GM23338 (cell line): Measurements from ENCODE around the gene TMEM218. TPM values are rescaled to one million over a fixed set of nuclear protein-coding genes. Genes with fewer than 3 reads are reported as not detected.
A peak's percentile ranks its signal among the peaks of the same experiment; 100 is the strongest.

Experiments used
- ATAC-seq: fragments of 200-7000 bp; cut with Tn5 transposase; 3 replicates; pipeline ENCODE4 v1.9.1; 2020
- DNase-seq: peaks from one replicate; pipeline ENCODE4 v3.0.0-alpha.2; 2015; ENCODE audit warnings: low spot score
- H2AFZ ChIP-seq: fragments of 200-600 bp; sonication (generic); 2 replicates; pipeline ENCODE4 v1.8.0; 2016; ENCODE audit warnings: antibody characterized with exemption, mild to moderate bottlenecking, moderate library complexity
- H3F3A ChIP-seq: fragments of 200-600 bp; sonication (generic); replicated peaks from 2 replicates; pipeline ENCODE4 v1.8.0; 2017; ENCODE audit warnings: antibody characterized with exemption, mixed run types, low read depth
- H3K27ac ChIP-seq: fragments of 200-600 bp; sonication (generic); 2 replicates; pipeline ENCODE4 v1.6.1; 2016; ENCODE audit warnings: low read depth
- H3K27me3 ChIP-seq: fragments of 200-600 bp; sonication (generic); 2 replicates; pipeline ENCODE4 v1.8.0; 2016; ENCODE audit warnings: mild to moderate bottlenecking, mixed run types, moderate library complexity; ENCODE audit not compliant: insufficient read depth
- H3K36me3 ChIP-seq: fragments of 200-600 bp; sonication (generic); 2 replicates; pipeline ENCODE4 v1.8.0; 2016; ENCODE audit warnings: mild to moderate bottlenecking; ENCODE audit not compliant: insufficient read depth
- H3K4me1 ChIP-seq: fragments of 200-600 bp; sonication (generic); 2 replicates; pipeline ENCODE4 v1.8.0; 2016; ENCODE audit warnings: mild to moderate bottlenecking, moderate library complexity; ENCODE audit not compliant: insufficient read depth
- H3K4me2 ChIP-seq: fragments of 200-600 bp; sonication (generic); 2 replicates; pipeline ENCODE4 v1.7.1; 2017; ENCODE audit warnings: mixed run types
- H3K4me3 ChIP-seq: fragments of 200-600 bp; sonication (generic); 2 replicates; pipeline ENCODE4 v1.6.1; 2016; ENCODE audit warnings: mixed run types
- H3K79me2 ChIP-seq: fragments of 200-600 bp; sonication (generic); replicated peaks from 2 replicates; pipeline ENCODE4 v1.8.0; 2017; ENCODE audit warnings: mild to moderate bottlenecking; ENCODE audit not compliant: insufficient read depth
- H3K9me2 ChIP-seq: fragments of 200-600 bp; sonication (generic); 2 replicates; pipeline ENCODE4 v1.8.0; 2017; ENCODE audit not compliant: insufficient read depth
- H4K20me1 ChIP-seq: fragments of 200-600 bp; sonication (generic); replicated peaks from 2 replicates; pipeline ENCODE4 v1.8.0; 2017; ENCODE audit warnings: mild to moderate bottlenecking; ENCODE audit not compliant: insufficient read depth
- H3K27ac Mint-ChIP-seq: 2 replicates; pipeline ENCODE4 v1.8.0; 2020; ENCODE audit warnings: inconsistent platforms, mild to moderate bottlenecking, moderate library complexity, mixed read lengths
- H3K27me3 Mint-ChIP-seq: 3 replicates; pipeline ENCODE4 v1.8.0; 2022; ENCODE audit warnings: low read depth, mild to moderate bottlenecking, moderate library complexity, mixed read lengths, inconsistent platforms; ENCODE audit not compliant: insufficient read depth, poor library complexity
- H3K36me3 Mint-ChIP-seq: 3 replicates; pipeline ENCODE4 v1.8.0; 2021; ENCODE audit warnings: low read depth, mild to moderate bottlenecking, inconsistent platforms, moderate library complexity, mixed read lengths
- H3K4me1 Mint-ChIP-seq: 3 replicates; pipeline ENCODE4 v1.8.0; 2020; ENCODE audit warnings: mild to moderate bottlenecking, inconsistent platforms, mixed read lengths
- H3K4me3 Mint-ChIP-seq: 3 replicates; pipeline ENCODE4 v1.8.0; 2021; ENCODE audit warnings: moderate library complexity, mild to moderate bottlenecking, inconsistent platforms, mixed read lengths
- H3K9me3 Mint-ChIP-seq: 3 replicates; pipeline ENCODE4 v1.8.0; 2020; ENCODE audit warnings: moderate library complexity, mild to moderate bottlenecking, inconsistent platforms, mixed read lengths
- CREB1 ChIP-seq: fragments of 250-450 bp; sonication (Bioruptor Pico); IDR thresholded peaks from 2 replicates; pipeline ENCODE4 v1.5.0; 2020; ENCODE audit warnings: low read depth, mild to moderate bottlenecking, moderate library complexity
- CTCF ChIP-seq, 2 experiments: fragments of 200-600 bp in 1 of 2; sonication (generic) in 1 of 2; conservative IDR thresholded peaks; 2 replicates each; pipeline versions ENCODE4 v1.5.1 to v1.6.1; 2016 to 2017; ENCODE audit warnings: antibody characterized with exemption in 2 of 2, low read depth in 2 of 2, mild to moderate bottlenecking in 2 of 2, moderate library complexity in 1 of 2
- ETS1 ChIP-seq: IDR thresholded peaks from 2 replicates; pipeline ENCODE4 v1.6.1; 2016; ENCODE audit warnings: antibody characterized with exemption
- EZH2 ChIP-seq: fragments of 200-600 bp; sonication (generic); IDR thresholded peaks from one replicate; pipeline ENCODE4 v1.8.0; 2017; ENCODE audit warnings: antibody characterized with exemption, mild to moderate bottlenecking, low read depth; ENCODE audit not compliant: unreplicated experiment
- EZH2phosphoT487 ChIP-seq: fragments of 200-600 bp; sonication (generic); IDR thresholded peaks from one replicate; pipeline ENCODE4 v1.8.1; 2018; ENCODE audit warnings: antibody characterized with exemption; ENCODE audit not compliant: unreplicated experiment
- JUNB ChIP-seq: IDR thresholded peaks from one replicate; pipeline ENCODE4 v1.6.1; 2016; ENCODE audit warnings: antibody characterized with exemption; ENCODE audit not compliant: unreplicated experiment
- NANOG ChIP-seq: IDR thresholded peaks from 2 replicates; pipeline ENCODE4 v1.6.1; 2016; ENCODE audit warnings: antibody characterized with exemption, borderline replicate concordance
- POLR2AphosphoS5 ChIP-seq: IDR thresholded peaks from 2 replicates; pipeline ENCODE4 v1.6.1; 2016; ENCODE audit warnings: antibody characterized with exemption, low read depth
- REST ChIP-seq: IDR thresholded peaks from one replicate; pipeline ENCODE4 v1.6.1; 2018; ENCODE audit warnings: antibody characterized with exemption; ENCODE audit not compliant: unreplicated experiment
- STAT1 ChIP-seq: IDR thresholded peaks from one replicate; pipeline ENCODE4 v1.6.1; 2016; ENCODE audit warnings: antibody characterized with exemption; ENCODE audit not compliant: unreplicated experiment
- ZNF114 ChIP-seq: fragments of 250-450 bp; sonication (Bioruptor Pico); IDR thresholded peaks from 2 replicates; pipeline ENCODE4 v1.5.0; 2020; ENCODE audit warnings: mild to moderate bottlenecking, moderate library complexity
- ZNF331 ChIP-seq: fragments of 250-450 bp; sonication (Bioruptor Pico); IDR thresholded peaks from 2 replicates; pipeline ENCODE4 v1.5.0; 2020; ENCODE audit warnings: low read depth, mild to moderate bottlenecking, moderate library complexity
- ZNF462 ChIP-seq: fragments of 250-450 bp; sonication (Bioruptor Pico); IDR thresholded peaks from 2 replicates; pipeline ENCODE4 v1.5.0; 2020; ENCODE audit warnings: mild to moderate bottlenecking, moderate library complexity
- polyA plus RNA-seq: library from polyadenylated mRNA; unstranded; fragments of >200 nt; fragmentation: Nextera tagmentation; extraction: Ambion mirVana; gene quantifications from 2 replicates; pipeline ENCODE4 v1.2.1, GENCODE V29; 2016
- total RNA-seq: library from RNA; depleted of rRNA; stranded (reverse); fragments of >200 nt; shearing (Covaris generic); gene quantifications from 2 replicates; pipeline ENCODE4 v1.2.3, GENCODE V29; 2014

Gene TMEM218
- total and polyA plus RNA-seq, 2 experiments from 2014 or later: 23.7 to 24.2 TPM

GRCh38 chr11:125073616-125074483 lies 37.6 kb downstream of the TMEM218 start:
- no peak overlapping the region for H3K4me3 Mint-ChIP-seq
- Histone ChIP-seq H3K79me2 (no peaks in the 10 kb centered on the region), H3K4me1 (no peaks in the 10 kb centered on the region), H3F3A (no peaks in the 10 kb centered on the region), H4K20me1 (no peaks in the 10 kb centered on the region), H3K4me2 (no peak overlapping the region), H3K27me3 (no peaks in the 10 kb centered on the region), H3K4me3 (no peak overlapping the region), H3K27ac (no peak overlapping the region), H3K36me3 (no peaks in the 10 kb centered on the region), H2AFZ (no peak overlapping the region), H3K9me2 (no peaks in the 10 kb centered on the region)
- no peaks in the 10 kb centered on the region for H3K36me3 Mint-ChIP-seq
- H3K27me3 Mint-ChIP-seq: peaks cover 18% of the 10 kb centered on the region
- peaks cover 21% of the 10 kb centered on the region for H3K4me1 Mint-ChIP-seq
- H3K27ac Mint-ChIP-seq: no peak overlapping the region
- ATAC-seq (peak; percentile 14; the same call in 1 of the 3 replicates), DNase-seq (no peak)
- no peaks in the 10 kb centered on the region; the same call in 2 of the 3 replicates for H3K9me3 Mint-ChIP-seq
- TF ChIP-seq NANOG (no peak), STAT1 (no peak), ZNF114 (no peak), CTCF (conservative IDR thresholded peaks at IDR 0.05; ENCODE audit: low read depth in 2 of 2) (no peak), REST (no peak), POLR2AphosphoS5 (no peak), EZH2 (no peak), ETS1 (no peak), ZNF462 (CRISPR knock-in tag) (no peak), JUNB (no peak), CREB1 (CRISPR knock-in tag) (no peak), EZH2phosphoT487 (no peak), ZNF331 (CRISPR knock-in tag) (no peak)
